Measurements from ENCODE around the gene ATIC.

- TF ChIP-seq CTCF (conservative IDR thresholded peaks at IDR 0.05): no peak
- TF ChIP-seq ZFX (IDR thresholded peaks at IDR 0.05): no peak
These were observed 51.8 kb downstream of the ATIC start for GRCh38 chr2:215363461-215364156.

Measured in C4-2B (cell line).